ENCODE results near the gene EYA4. TPM values are rescaled to one million over a fixed set of nuclear protein-coding genes. Genes with fewer than 3 reads are reported as not detected.
"Not testable (repeated sequence)": the region's sequence is repeated elsewhere in the genome, so short reads cannot be mapped to it uniquely, and the experiment has no call there.

The EYA4 gene
- polyA plus RNA-seq, 10 donors: 14.5 to 33.0 (median 20.9) TPM

- peak in 1 of 3 donors; percentile 24 for DNase-seq
Measured at GRCh38 chr6:133523816-133524215, 282.7 kb downstream of the EYA4 start.

- no peak for DNase-seq
Measured at GRCh38 chr6:133526436-133526835, 285.3 kb downstream of the EYA4 start.

GRCh38 chr6:133528566-133528965 lies 287.4 kb downstream of the EYA4 start:
- DNase-seq: no peak

GRCh38 chr6:133532908-133533307 lies 291.8 kb downstream of the EYA4 start:
- DNase-seq: no peak

- no peak for DNase-seq
Measured at GRCh38 chr6:133539502-133540259, 298.5 kb downstream of the EYA4 start.

GRCh38 chr6:133540361-133540760 lies 299.2 kb downstream of the EYA4 start:
- DNase-seq: no peak

GRCh38 chr6:133541040-133541439 lies 299.9 kb downstream of the EYA4 start:
- DNase-seq: no peak

- DNase-seq: no peak
Measured at GRCh38 chr6:133542056-133542821, 301.1 kb downstream of the EYA4 start.

GRCh38 chr6:133544419-133544818 lies 303.3 kb downstream of the EYA4 start:
- DNase-seq: no peak

- DNase-seq: no peak
Measured at GRCh38 chr6:133546098-133546497, 304.9 kb downstream of the EYA4 start.

- no peak for DNase-seq
Measured at GRCh38 chr6:133547136-133547535, 306.0 kb downstream of the EYA4 start.

GRCh38 chr6:133548423-133549159 lies 307.4 kb downstream of the EYA4 start:
- no peak for DNase-seq

- DNase-seq: peak in 1 of 3 donors; percentile 69
Measured at GRCh38 chr6:133549371-133549801, 308.2 kb downstream of the EYA4 start.

- no peak for DNase-seq
Measured at GRCh38 chr6:133550026-133550425, 308.9 kb downstream of the EYA4 start.

GRCh38 chr6:133551436-133551835 lies 310.3 kb downstream of the EYA4 start:
- no peak for DNase-seq

- peak; percentile 48 to 94 (median 74) for DNase-seq
Measured at GRCh38 chr6:133551847-133552341, 310.7 kb downstream of the EYA4 start.

- peak in 2 of 3 donors; percentile 63 to 81 for DNase-seq
Measured at GRCh38 chr6:133553652-133554051, 312.5 kb downstream of the EYA4 start.

- DNase-seq: not testable (repeated sequence)
Measured at GRCh38 chr6:133554121-133554520, 313.0 kb downstream of the EYA4 start.

GRCh38 chr6:133555685-133556084 lies 314.5 kb downstream of the EYA4 start:
- no peak for DNase-seq

- DNase-seq: no peak
Measured at GRCh38 chr6:133559926-133560325, 318.8 kb downstream of the EYA4 start.

- DNase-seq: no peak
Measured at GRCh38 chr6:133567636-133568035, 326.5 kb downstream of the EYA4 start.

Measured in muscle of back (tissue), 11 donors.